Mesenchymal stem cell (in vitro differentiated cells and primary cell): ENCODE results near the gene RAB23.

Experiments used
- DNase-seq: peaks from one replicate; pipeline ENCODE4 v3.0.0-alpha.2; 2013
- H2AFZ ChIP-seq: one replicate; pipeline ENCODE4 v1.6.1; 2013; ENCODE audit warnings: low read depth, mild to moderate bottlenecking, control low read depth, inconsistent platforms, low read length, moderate library complexity
- H2AK5ac ChIP-seq: 2 replicates; pipeline ENCODE4 v1.6.1; 2013; ENCODE audit warnings: low read length, moderate library complexity, mild to moderate bottlenecking, inconsistent platforms; ENCODE audit not compliant: severe bottlenecking
- H2BK120ac ChIP-seq: one replicate; pipeline ENCODE4 v1.6.1; 2013; ENCODE audit warnings: low read depth, mild to moderate bottlenecking, inconsistent platforms, low read length, moderate library complexity
- H2BK12ac ChIP-seq, 2 experiments: one replicate each; pipeline ENCODE4 v1.6.1; 2013; ENCODE audit warnings: inconsistent platforms in 2 of 2, low read length in 2 of 2, mild to moderate bottlenecking in 2 of 2, moderate library complexity in 2 of 2, control low read depth in 1 of 2
- H2BK15ac ChIP-seq: one replicate; pipeline ENCODE4 v1.6.1; 2013; ENCODE audit warnings: mild to moderate bottlenecking, low read depth, inconsistent platforms; ENCODE audit not compliant: poor library complexity, severe bottlenecking
- H2BK5ac ChIP-seq: 2 replicates; pipeline ENCODE4 v1.6.1; 2013; ENCODE audit warnings: low read depth, mild to moderate bottlenecking, low read length, control low read depth, inconsistent platforms; ENCODE audit not compliant: poor library complexity, severe bottlenecking
- H3K14ac ChIP-seq, 2 experiments: one replicate each; pipeline ENCODE4 v1.6.1; 2013; ENCODE audit warnings: inconsistent platforms in 2 of 2, low read length in 2 of 2, control low read depth in 1 of 2, mild to moderate bottlenecking in 1 of 2, moderate library complexity in 1 of 2
- H3K18ac ChIP-seq, 2 experiments: one replicate each; pipeline ENCODE4 v1.6.1; 2013; ENCODE audit warnings: inconsistent platforms in 2 of 2, low read length in 2 of 2, control low read depth in 1 of 2, low read depth in 1 of 2, mild to moderate bottlenecking in 1 of 2
- H3K23ac ChIP-seq, 2 experiments: one replicate each; pipeline ENCODE4 v1.6.1; 2013; ENCODE audit warnings: inconsistent platforms in 2 of 2, low read length in 2 of 2, mild to moderate bottlenecking in 2 of 2, moderate library complexity in 2 of 2, control low read depth in 1 of 2
- H3K27ac ChIP-seq: 2 replicates; pipeline ENCODE4 v1.5.1; 2013; ENCODE audit warnings: mild to moderate bottlenecking, moderate library complexity, low read length, control low read depth, inconsistent platforms; ENCODE audit not compliant: poor library complexity, severe bottlenecking
- H3K27me3 ChIP-seq, 2 experiments: 2 replicates each; pipeline versions ENCODE4 v1.6.1 to v1.7.0; 2013; ENCODE audit warnings: low read length in 2 of 2, mild to moderate bottlenecking in 2 of 2, moderate library complexity in 2 of 2, control low read depth in 1 of 2, inconsistent platforms in 1 of 2; ENCODE audit not compliant: control insufficient read depth in 1 of 2, insufficient read depth in 1 of 2
- H3K36me3 ChIP-seq, 2 experiments: 2 replicates each; pipeline versions ENCODE4 v1.6.1 to v1.7.0; 2013; ENCODE audit warnings: low read length in 2 of 2, control low read depth in 1 of 2, inconsistent platforms in 1 of 2, low read depth in 1 of 2, mild to moderate bottlenecking in 1 of 2; ENCODE audit not compliant: insufficient read depth in 2 of 2, control insufficient read depth in 1 of 2
- H3K4ac ChIP-seq, 2 experiments: one replicate each; pipeline ENCODE4 v1.6.1; 2013; ENCODE audit warnings: inconsistent platforms in 2 of 2, low read length in 2 of 2, mild to moderate bottlenecking in 2 of 2, moderate library complexity in 2 of 2, control low read depth in 1 of 2, low read depth in 1 of 2
- H3K4me1 ChIP-seq: 2 replicates; pipeline ENCODE4 v1.6.1; 2013; ENCODE audit warnings: low read depth, low read length, control low read depth; ENCODE audit not compliant: control insufficient read depth, insufficient read depth
- H3K4me2 ChIP-seq: 2 replicates; pipeline ENCODE4 v1.6.1; 2013; ENCODE audit warnings: low read length, mild to moderate bottlenecking, inconsistent platforms; ENCODE audit not compliant: poor library complexity, severe bottlenecking
- H3K4me3 ChIP-seq, 2 experiments: 2 replicates each; pipeline versions ENCODE4 v1.5.1 to v1.7.0; 2013; ENCODE audit warnings: low read length in 2 of 2, mild to moderate bottlenecking in 2 of 2, control low read depth in 1 of 2, low read depth in 1 of 2; ENCODE audit not compliant: insufficient read depth in 1 of 2
- H3K79me1 ChIP-seq: replicated peaks from 2 replicates; pipeline ENCODE4 v1.6.1; 2013; ENCODE audit warnings: mild to moderate bottlenecking, control low read depth, low read length, inconsistent platforms; ENCODE audit not compliant: poor library complexity, severe bottlenecking
- H3K9ac ChIP-seq: 2 replicates; pipeline ENCODE4 v1.7.0; 2013; ENCODE audit warnings: mild to moderate bottlenecking, low read length, moderate library complexity
- H3K9me3 ChIP-seq: 2 replicates; pipeline ENCODE4 v1.7.0; 2013; ENCODE audit warnings: mild to moderate bottlenecking, low read length; ENCODE audit not compliant: control insufficient read depth
- H4K8ac ChIP-seq: one replicate; pipeline ENCODE4 v1.6.1; 2013; ENCODE audit warnings: inconsistent platforms, mild to moderate bottlenecking, low read length, moderate library complexity
- H4K91ac ChIP-seq: one replicate; pipeline ENCODE4 v1.6.1; 2013; ENCODE audit warnings: mild to moderate bottlenecking, low read length, inconsistent platforms
- WGBS: methylation state at CpG from one replicate; pipeline ENCODE4 v1.1.7; 2013; ENCODE audit warnings: mixed read lengths; 5-methylcytosine and 5-hydroxymethylcytosine counted together

The RAB23 gene

DNA sequence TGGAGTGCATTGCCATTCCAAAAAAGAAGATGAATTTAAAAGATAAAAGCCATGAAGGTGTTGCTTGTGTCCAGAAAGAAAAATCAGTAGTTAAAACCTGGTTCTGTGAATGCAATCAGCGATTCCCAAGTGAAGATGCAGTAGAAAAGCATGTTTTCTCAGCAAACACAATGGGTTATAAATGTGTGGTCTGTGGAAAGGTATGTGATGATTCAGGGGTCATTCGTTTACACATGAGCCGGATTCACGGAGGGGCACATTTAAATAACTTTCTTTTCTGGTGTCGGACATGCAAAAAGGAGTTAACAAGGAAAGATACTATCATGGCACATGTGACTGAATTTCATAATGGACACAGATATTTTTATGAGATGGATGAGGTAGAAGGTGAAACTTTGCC, 74.7 kb downstream of the RAB23 start:
- DNase-seq = no peak
- Histone ChIP-seq H2BK120ac (no peak overlapping the region), H3K4me3 (no peak overlapping the region), H3K23ac (no peak overlapping the region), H3K36me3 (peaks cover 7 to 91% of the 10 kb centered on the region in 2 experiments), H3K18ac (no peak overlapping the region), H2AK5ac (no peak overlapping the region), H3K14ac (no peak overlapping the region), H2AFZ (no peak overlapping the region), H3K4ac (no peak overlapping the region), H3K4me1 (no peaks in the 10 kb centered on the region), H3K9me3 (no peaks in the 10 kb centered on the region), H3K4me2 (no peak overlapping the region), H2BK12ac (no peak overlapping the region), H2BK15ac (no peak overlapping the region), H3K27me3 (no peaks in the 10 kb centered on the region), H3K79me1 (peaks cover 5% of the 10 kb centered on the region), H4K91ac (no peak overlapping the region), H2BK5ac (no peak overlapping the region), H3K9ac (no peak overlapping the region), H4K8ac (no peak overlapping the region), H3K27ac (no peak overlapping the region)
- WGBS = 74% methylated on average over 5 of the region's 5 CpGs

DNA sequence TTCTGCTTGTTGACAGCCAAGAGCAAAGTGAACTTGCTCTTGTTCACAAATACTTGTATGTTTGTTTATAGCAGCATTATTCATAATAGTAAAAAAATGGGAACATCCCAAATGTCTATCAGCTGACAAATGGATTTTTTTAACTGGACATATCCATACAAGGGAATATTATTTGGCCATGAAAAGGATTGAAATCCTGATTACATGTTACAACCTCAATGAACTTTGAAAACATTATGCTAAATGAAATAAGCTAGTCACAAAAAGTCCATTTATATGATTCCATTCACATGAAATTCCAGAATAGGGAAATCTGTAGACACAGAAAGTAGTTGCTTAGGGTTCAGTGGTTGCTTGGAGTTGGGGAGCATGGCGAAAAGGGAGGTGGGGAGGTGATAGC, 78.4 kb downstream of the RAB23 start:
- no peak overlapping the region for H3K27ac ChIP-seq
- no peak overlapping the region for H2BK12ac ChIP-seq
- peaks cover 4% of the 10 kb centered on the region for H3K79me1 ChIP-seq
- no peak for DNase-seq
- H2AFZ ChIP-seq = no peak overlapping the region
- H3K18ac ChIP-seq = no peak overlapping the region
- no peak overlapping the region for H3K4ac ChIP-seq
- WGBS = 100% methylated on average over 1 of the region's 1 CpG
- H2BK120ac ChIP-seq = no peak overlapping the region
- H2BK5ac ChIP-seq = no peak overlapping the region
- H3K9ac ChIP-seq = no peak overlapping the region
- H3K27me3 ChIP-seq = no peaks in the 10 kb centered on the region
- H2AK5ac ChIP-seq = no peak overlapping the region
- no peak overlapping the region for H2BK15ac ChIP-seq
- peaks cover 8 to 86% of the 10 kb centered on the region in 2 experiments for H3K36me3 ChIP-seq
- H3K4me1 ChIP-seq = no peaks in the 10 kb centered on the region
- no peak overlapping the region for H3K23ac ChIP-seq
- H3K4me2 ChIP-seq = no peak overlapping the region
- H3K9me3 ChIP-seq = no peaks in the 10 kb centered on the region
- H4K8ac ChIP-seq = no peak overlapping the region
- no peak overlapping the region for H3K4me3 ChIP-seq
- H3K14ac ChIP-seq = no peak overlapping the region
- H4K91ac ChIP-seq = no peak overlapping the region

DNA sequence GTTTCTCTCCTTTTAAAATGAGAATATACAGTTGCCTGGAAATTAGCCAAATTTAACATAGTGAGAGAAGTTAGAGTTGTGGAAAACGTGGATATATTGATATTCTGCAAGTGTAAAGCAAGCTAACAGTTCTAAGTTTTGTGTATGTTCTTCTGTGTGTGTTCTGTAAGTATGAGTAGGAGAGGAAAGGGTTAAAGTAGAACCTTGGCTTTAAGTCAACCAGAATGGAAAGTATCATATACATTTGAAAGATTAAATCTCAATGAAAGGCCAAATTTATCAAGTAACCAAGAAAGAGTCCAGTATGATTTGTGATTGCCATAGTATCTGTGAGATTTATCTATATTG, 80.0 kb downstream of the RAB23 start:
- Histone ChIP-seq H2BK120ac (no peak overlapping the region), H3K27ac (no peak overlapping the region), H3K9ac (no peak overlapping the region), H3K4ac (no peak overlapping the region), H2AFZ (no peak overlapping the region), H3K27me3 (no peaks in the 10 kb centered on the region), H2BK5ac (no peak overlapping the region), H3K36me3 (peaks cover 6 to 80% of the 10 kb centered on the region in 2 experiments), H2AK5ac (no peak overlapping the region), H3K14ac (no peak overlapping the region), H3K4me3 (no peak overlapping the region), H2BK12ac (no peak overlapping the region), H3K79me1 (peaks cover 7% of the 10 kb centered on the region), H3K4me1 (no peaks in the 10 kb centered on the region), H4K8ac (no peak overlapping the region), H3K23ac (no peak overlapping the region), H2BK15ac (no peak overlapping the region), H4K91ac (no peak overlapping the region), H3K18ac (no peak overlapping the region), H3K4me2 (no peak overlapping the region), H3K9me3 (no peaks in the 10 kb centered on the region)
- DNase-seq = no peak
- WGBS = 100% methylated on average over 1 of the region's 1 CpG

DNA sequence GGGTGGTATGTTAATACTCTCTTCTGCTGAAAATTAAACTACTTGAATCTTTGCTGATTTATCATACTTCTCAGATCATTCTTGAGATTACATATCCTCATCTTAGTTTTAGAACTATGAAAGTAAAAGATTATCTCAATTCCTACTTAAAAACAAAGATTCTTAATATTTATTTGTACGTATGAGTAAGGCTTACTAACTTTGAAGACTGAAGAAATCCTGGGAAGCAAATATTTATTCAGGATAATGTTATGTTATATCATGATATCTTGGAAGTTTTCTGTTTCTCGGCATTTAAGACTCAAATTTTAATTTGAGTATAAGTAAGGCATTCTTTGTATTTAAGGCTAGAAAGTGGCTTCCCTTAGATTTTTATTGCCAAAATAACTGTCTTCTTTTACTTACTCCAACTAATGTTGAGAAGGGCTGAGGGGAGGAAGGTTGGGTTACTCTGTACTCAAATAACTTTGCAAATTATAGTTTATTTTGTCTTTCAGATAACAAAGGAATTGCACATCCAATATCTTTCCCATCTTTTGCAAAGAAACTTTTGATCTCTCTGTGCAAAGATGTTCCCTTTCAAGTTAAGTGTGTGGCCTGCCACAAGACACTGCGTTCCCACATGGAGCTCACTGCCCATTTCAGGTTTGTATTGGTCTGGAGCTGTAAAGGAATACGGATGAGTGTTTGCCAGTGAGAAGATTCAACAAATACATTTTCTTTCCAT, 80.5 kb downstream of the RAB23 start:
- no peak overlapping the region for H3K14ac ChIP-seq
- no peak overlapping the region for H3K23ac ChIP-seq
- no peaks in the 10 kb centered on the region for H3K4me1 ChIP-seq
- DNase-seq = no peak
- H2BK15ac ChIP-seq = no peak overlapping the region
- WGBS = 100% methylated on average over 2 of the region's 4 CpGs
- H3K4me2 ChIP-seq = no peak overlapping the region
- peaks cover 7% of the 10 kb centered on the region for H3K79me1 ChIP-seq
- no peak overlapping the region for H2BK5ac ChIP-seq
- H2AFZ ChIP-seq = no peak overlapping the region
- no peak overlapping the region for H3K18ac ChIP-seq
- H3K27ac ChIP-seq = no peak overlapping the region
- H3K4ac ChIP-seq = no peak overlapping the region
- H4K8ac ChIP-seq = no peak overlapping the region
- H3K9ac ChIP-seq = no peak overlapping the region
- no peak overlapping the region for H2AK5ac ChIP-seq
- no peak overlapping the region for H3K4me3 ChIP-seq
- H4K91ac ChIP-seq = no peak overlapping the region
- H3K27me3 ChIP-seq = no peaks in the 10 kb centered on the region
- no peak overlapping the region for H2BK120ac ChIP-seq
- peaks cover 6 to 80% of the 10 kb centered on the region in 2 experiments for H3K36me3 ChIP-seq
- no peaks in the 10 kb centered on the region for H3K9me3 ChIP-seq
- no peak overlapping the region for H2BK12ac ChIP-seq
